ENCODE data around the gene SRP9.

GRCh38 chr1:225823811-225824261 is 46.2 kb downstream of the SRP9 start:
- TF ChIP-seq CTCF (IDR thresholded peaks at IDR 0.05) (no peak), EZH2 (IDR thresholded peaks at IDR 0.05) (no peak)
